Measurements from ENCODE around the gene TNFSF15. TPM values are rescaled to one million over a fixed set of nuclear protein-coding genes. Genes with fewer than 3 reads are reported as not detected.

TNFSF15 gene
- total and polyA plus RNA-seq, 2 donors (not counting 3 experiments of a cell fraction or from before 2014, with no cell fraction given) = 8.4 to 14.3 TPM

DNA sequence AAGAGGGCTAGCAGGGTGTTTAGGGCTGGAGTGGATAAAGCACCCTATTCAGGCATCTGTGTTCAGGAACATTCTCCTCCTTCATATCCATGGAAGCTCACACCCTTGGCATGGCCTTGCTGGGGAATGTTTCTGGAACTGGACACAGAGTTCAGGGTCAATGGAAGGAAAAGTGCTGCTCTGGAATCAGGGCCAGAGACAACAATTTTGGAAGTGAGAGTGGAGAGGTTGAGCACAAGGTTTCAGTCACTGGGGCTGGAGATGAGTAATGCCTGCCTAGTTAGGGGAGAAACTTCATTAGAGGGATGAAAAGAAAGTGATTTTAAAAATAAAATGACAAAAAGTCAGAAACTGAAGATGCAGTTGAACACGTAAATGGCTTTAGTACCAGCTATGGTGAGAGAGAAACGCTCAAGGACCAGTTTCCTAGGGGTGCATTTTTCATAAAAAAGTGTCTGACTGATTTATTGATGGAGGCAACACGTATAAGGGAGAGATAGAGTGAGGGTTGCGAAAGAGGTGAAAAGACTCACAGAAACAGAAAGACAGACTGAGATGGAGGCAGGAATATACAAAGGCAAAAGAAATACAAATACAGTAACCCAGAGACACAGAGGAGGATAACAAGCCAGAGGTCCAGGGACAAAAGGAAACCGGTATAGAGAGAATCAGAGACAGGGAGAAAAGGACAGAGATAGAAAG is 8.0 kb upstream of the TNFSF15 start:
- no peak for TF ChIP-seq EZH2 (IDR thresholded peaks at IDR 0.05; ENCODE audit: borderline replicate concordance, low read depth, low read length, severe bottlenecking)
- TF ChIP-seq FOS (IDR thresholded peaks at IDR 0.05; ENCODE audit: borderline replicate concordance, insufficient read depth, low read length) = no peak
- no peak for TF ChIP-seq POLR2A (IDR thresholded peaks at IDR 0.05; ENCODE audit: low read depth, low read length)
- TF ChIP-seq POLR2AphosphoS5 (IDR thresholded peaks at IDR 0.05; ENCODE audit: insufficient read depth, low read depth, low read length) = no peak
- TF ChIP-seq, protein P1, sequence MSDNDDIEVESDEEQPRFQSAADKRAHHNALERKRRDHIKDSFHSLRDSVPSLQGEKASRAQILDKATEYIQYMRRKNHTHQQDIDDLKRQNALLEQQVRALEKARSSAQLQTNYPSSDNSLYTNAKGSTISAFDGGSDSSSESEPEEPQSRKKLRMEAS (IDR thresholded peaks at IDR 0.05; ENCODE audit: insufficient read depth, insufficient read length) = no peak
- no peak for TF ChIP-seq MYC (IDR thresholded peaks at IDR 0.05; ENCODE audit: low read depth, low read length)
- no peak for TF ChIP-seq JUN (IDR thresholded peaks at IDR 0.05; ENCODE audit: borderline replicate concordance, insufficient read depth, insufficient read length, low read depth)
- no peak for TF ChIP-seq GATA2 (IDR thresholded peaks at IDR 0.05; ENCODE audit: insufficient read depth, insufficient read length, low read depth, low read length)
- TF ChIP-seq, protein P2, sequence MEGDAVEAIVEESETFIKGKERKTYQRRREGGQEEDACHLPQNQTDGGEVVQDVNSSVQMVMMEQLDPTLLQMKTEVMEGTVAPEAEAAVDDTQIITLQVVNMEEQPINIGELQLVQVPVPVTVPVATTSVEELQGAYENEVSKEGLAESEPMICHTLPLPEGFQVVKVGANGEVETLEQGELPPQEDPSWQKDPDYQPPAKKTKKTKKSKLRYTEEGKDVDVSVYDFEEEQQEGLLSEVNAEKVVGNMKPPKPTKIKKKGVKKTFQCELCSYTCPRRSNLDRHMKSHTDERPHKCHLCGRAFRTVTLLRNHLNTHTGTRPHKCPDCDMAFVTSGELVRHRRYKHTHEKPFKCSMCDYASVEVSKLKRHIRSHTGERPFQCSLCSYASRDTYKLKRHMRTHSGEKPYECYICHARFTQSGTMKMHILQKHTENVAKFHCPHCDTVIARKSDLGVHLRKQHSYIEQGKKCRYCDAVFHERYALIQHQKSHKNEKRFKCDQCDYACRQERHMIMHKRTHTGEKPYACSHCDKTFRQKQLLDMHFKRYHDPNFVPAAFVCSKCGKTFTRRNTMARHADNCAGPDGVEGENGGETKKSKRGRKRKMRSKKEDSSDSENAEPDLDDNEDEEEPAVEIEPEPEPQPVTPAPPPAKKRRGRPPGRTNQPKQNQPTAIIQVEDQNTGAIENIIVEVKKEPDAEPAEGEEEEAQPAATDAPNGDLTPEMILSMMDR (IDR thresholded peaks at IDR 0.05; ENCODE audit: extremely low read depth in 1 of 2, insufficient read depth in 1 of 2, low read depth in 1 of 2, low read length in 2 of 2) = no peak

More for the DNA sequence above, 8.0 kb upstream of the TNFSF15 start:
- Histone ChIP-seq H3K4me3 (replicated peaks in 1 of 3; ENCODE audit: insufficient read depth in 1 of 3, low read depth in 1 of 3, low read length in 3 of 3) (no peak overlapping the region), H3K9me3 (replicated peaks; ENCODE audit: control insufficient read depth, insufficient read depth, low read length) (no peaks in the 10 kb centered on the region), H3K27me3 (ENCODE audit: control insufficient read depth in 2 of 2, insufficient read depth in 2 of 2, low read length in 2 of 2) (no peaks in the 10 kb centered on the region), H3K9me1 (replicated peaks; ENCODE audit: control insufficient read depth, extremely low read depth, insufficient read depth, low read length) (no peaks in the 10 kb centered on the region), H4K20me1 (replicated peaks; ENCODE audit: control insufficient read depth, extremely low read depth, insufficient read depth, low read length) (no peaks in the 10 kb centered on the region), H3K27ac (ENCODE audit: insufficient read depth, low read depth, low read length) (no peak overlapping the region), H3K4me2 (ENCODE audit: insufficient read depth, low read length) (no peak overlapping the region), H3K36me3 (ENCODE audit: control insufficient read depth in 2 of 2, extremely low read depth in 1 of 2, insufficient read depth in 2 of 2, low read length in 2 of 2) (no peaks in the 10 kb centered on the region), H3K79me2 (ENCODE audit: control insufficient read depth, insufficient read depth, low read length) (no peaks in the 10 kb centered on the region), H2AFZ (ENCODE audit: low read depth, low read length) (no peak overlapping the region), H3K9ac (replicated peaks; ENCODE audit: extremely low read depth, insufficient read depth, low read length) (no peak overlapping the region), H3K4me1 (ENCODE audit: control insufficient read depth, extremely low read depth, insufficient read depth, low read length) (no peaks in the 10 kb centered on the region)
- DNase-seq (ENCODE audit: low read depth, low spot score) (no peak), FAIRE-seq (no peak)
- no TSS peak for BruUV-seq (replicated peaks)
- intact Hi-C loops (cut with micrococcal nuclease) (no loop called here), dilution Hi-C loops (cut with MboI; ENCODE audit: extremely low pct_ligation_motif_present, low sequenced_read_pairs) (no loop called here)
- POLR2A ChIA-PET = no interaction called here
- CTCF ChIA-PET = interaction anchor here (1.2 kb wide), 1 partner anchor 97 kb away, joined by 3 read pairs; no protein-coding TSS in a partner anchor
